ENCODE measurements around the gene CAB39.

Gene CAB39

GRCh38 chr2:230712443-230713330 lies at the start of gene CAB39:
Gene CAB39, plus strand, starts transcription at chr2:230712842. Its CDS starts 47,160 bp downstream, at chr2:230760002.
- DNase-seq = peak; percentile 95

DNA sequence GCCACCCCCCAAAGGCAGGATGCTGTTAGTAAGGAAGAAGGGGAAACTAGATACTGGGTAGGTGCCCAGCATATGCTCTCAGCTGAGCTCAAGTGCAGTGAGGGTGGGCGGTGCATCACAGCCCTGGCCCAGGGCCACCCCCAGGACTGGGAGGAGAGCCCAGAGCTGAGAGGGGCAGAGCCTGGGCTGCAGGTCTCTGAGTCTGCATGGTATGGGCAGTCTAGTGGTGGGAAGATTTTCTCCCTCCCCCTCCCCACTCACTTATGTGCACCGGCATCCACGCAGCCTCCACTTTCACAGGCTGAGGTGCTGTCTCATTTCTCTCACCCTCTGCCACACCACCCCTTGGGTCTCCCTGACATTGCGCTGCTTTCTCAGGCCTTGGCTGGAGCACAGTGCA lies 48.5 kb upstream of the CAB39 start:
- peak; percentile 73 for DNase-seq

GRCh38 chr2:230664844-230665243 lies 47.8 kb upstream of the CAB39 start:
- no peak for DNase-seq

DNA sequence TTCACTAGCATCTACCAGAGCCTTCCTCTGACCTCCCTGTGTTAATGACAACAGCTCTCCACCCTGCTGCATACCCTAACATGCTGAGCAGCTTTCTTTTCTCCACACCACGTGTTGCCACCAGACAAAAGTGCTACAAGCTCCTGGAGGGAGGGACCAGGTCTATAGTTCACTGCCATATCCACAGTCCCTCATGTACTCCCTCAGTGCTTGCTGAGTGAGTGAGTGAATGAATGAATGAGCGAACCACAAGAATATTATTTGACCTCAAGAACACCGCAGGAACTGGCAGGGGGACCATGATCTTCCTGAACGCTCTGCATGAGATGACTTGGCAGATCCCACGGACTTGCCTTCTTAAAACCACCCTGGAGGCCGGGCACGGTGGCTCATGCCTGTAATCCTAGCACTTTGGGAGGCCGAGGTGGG lies 47.4 kb upstream of the CAB39 start:
- peak; percentile 70 for DNase-seq

DNA sequence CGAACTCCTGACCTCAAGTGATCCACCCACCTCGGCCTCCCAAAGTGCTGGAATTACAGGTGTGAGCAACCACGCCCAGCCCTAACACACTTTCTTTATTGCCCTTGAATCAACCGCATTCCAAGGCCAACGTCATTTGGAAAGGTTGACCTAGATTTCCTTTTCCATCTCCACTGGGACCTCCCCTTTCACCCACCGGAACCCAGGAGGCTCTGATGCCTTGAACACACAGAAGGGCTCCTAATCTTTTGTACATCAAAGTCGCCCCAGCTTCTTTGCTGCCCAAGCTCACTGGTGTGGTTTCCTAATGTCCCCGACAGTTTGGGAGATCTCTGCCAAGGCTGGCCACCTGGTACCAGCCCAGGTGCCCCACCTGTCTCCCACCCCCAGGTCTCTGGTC lies 46.2 kb upstream of the CAB39 start:
- DNase-seq = no peak

DNA sequence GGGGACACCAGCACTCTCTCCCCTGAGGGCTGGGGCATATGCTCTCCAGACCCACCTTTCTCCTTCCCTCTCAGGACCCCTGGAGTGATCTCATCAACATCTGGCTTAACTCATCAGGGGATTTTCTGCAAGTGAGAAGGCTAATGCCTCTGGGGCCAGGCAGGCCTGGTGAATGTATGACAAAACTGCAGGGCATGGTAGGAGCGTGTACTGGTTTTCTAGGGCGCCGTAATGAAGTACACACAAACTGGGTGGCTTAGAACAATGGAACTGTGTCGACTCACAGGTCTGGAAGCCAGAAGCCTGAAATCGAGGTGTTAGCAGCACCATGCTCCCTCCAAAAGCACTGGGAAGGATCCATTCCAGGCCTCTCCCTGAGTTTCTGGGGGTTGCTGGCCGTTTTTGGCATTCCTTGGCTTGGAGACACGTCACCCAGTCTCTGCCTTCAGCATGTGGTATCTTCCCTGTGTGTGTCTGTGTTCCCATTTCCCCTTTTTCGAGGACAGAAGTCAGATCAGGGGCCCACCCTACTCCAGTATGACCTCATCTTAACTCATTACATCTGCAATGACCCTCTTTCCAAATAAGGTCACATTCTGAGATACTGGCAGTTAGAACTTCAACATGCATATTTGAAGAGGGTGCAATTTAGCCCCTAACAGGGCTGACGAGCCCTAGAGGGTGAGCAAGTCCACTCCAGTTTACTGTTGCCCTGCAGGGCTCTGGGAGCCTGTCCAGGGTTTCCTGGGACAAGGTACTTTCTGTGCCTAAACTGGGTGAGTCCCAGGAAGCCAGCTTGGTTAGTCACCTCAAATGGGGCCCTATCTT lies 45.5 kb upstream of the CAB39 start:
- peak; percentile 57 for DNase-seq

- no peak for DNase-seq
Observed at GRCh38 chr2:230668184-230668938, 44.3 kb upstream of the CAB39 start.

DNA sequence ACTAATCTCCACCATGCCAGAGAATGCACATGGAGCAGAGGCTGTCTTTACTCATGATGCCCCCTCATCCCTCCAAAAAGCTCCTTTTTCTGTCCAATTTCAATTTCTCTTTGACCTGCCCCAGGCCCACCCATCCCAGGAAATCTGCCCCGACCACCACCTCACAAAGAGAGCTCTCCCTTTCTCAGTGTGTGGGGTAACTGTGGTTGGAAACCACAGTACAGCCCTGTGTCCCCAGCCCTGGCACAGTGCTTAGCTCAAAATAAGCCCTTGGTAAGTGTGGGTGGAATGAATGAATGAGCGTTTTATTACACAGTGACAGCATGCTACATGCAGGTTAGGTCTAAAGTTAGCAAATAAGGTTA lies 43.7 kb upstream of the CAB39 start:
- no peak for DNase-seq

- no peak for DNase-seq
Observed at GRCh38 chr2:230669386-230669950, 43.2 kb upstream of the CAB39 start.

DNA sequence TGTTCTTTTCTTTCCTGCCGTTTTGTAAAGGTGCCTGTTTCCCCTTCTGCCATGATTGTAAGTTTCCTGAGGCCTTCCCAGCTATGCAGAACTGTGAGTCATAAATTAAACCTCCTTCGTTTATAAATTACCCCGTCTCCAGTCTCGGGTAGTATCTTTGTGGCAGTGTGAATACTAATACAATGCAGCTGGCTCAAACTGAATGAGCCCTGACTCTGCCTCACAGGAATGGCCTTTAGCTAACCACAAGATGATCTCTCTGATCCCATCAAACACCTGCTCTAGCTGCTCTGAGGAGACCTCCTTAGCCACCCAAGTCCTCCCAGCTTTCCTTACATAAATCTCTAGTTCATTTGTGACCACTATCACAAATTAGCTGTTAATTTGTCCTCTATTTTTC lies 41.5 kb upstream of the CAB39 start:
- DNase-seq = no peak

DNA sequence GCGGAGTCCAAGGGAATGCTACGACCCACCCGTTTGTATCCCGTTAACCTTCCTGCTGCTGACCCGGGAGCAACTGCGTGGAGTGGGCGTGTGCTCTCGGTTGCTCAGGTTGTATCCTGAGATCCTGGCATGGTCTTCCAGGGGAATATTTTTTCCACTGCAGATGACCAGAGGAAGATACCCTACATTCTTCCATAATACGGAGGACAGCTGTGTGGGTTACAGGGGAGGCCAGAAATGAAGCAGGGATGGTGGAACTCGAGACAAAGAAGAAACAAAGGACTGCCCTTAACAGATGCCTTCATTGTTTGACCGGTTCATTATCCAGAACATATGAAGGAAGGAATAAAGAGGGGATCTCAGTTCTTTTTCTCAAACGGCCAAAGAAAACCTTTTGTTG lies 39.8 kb upstream of the CAB39 start:
- DNase-seq = no peak

GRCh38 chr2:230674401-230674800 lies 38.2 kb upstream of the CAB39 start:
- DNase-seq = no peak

DNA sequence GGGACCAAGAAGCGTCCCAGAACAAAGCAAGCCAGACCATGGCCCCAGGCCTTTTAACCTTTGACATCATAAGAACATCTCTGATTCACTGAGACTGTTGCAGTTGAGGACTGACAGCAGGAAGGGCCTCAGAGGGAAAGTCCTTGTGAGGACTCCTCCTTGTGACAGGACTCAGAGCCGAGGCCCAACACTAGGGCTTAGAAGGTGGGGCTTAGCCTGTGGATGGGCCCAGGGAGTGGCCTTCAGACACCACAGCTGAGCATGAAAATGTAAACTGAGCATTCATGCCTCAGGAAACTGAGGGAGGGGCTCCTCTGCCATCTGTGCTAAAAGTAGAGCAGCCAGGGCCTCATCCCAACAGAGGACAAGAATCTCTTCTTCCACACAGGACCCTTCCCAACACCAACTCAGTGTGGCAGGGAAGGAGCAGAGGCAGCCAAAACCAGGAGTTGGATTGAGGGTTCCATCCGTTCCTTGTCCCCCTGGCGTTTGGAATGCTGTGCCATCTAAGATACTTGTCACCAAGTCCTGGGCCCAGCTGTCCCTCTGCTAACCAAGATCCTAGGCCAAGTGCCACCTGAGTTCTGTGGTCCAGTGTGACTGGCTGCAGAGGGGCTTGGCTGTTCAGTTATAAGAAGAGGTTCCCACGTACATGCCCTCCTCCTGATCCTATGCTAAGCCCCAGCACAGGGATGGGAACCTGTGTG lies 37.5 kb upstream of the CAB39 start:
- no peak for DNase-seq

DNA sequence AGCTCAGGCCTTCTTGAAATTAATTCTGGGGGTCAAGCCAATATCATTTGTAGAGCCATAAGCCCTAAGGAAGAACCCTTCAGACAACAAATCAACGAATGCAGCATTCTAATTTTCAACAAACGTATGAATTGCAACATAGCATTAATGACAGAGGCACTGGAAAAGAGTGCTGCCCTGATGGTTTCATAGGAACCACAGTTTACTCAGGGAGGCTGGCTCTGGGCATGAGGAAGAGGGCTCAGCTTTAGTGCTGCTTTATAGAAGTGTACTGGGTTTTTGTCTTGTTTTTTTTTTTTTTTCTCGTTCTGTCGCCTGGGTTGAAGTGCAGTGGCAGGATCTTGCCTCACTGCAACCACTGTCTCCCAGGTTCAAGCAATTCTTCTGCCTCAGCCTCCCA lies 36.1 kb upstream of the CAB39 start:
- DNase-seq = no peak

GRCh38 chr2:230677201-230677946 lies 35.3 kb upstream of the CAB39 start:
- no peak for DNase-seq

- no peak for DNase-seq
Observed at GRCh38 chr2:230678018-230678417, 34.6 kb upstream of the CAB39 start.

DNA sequence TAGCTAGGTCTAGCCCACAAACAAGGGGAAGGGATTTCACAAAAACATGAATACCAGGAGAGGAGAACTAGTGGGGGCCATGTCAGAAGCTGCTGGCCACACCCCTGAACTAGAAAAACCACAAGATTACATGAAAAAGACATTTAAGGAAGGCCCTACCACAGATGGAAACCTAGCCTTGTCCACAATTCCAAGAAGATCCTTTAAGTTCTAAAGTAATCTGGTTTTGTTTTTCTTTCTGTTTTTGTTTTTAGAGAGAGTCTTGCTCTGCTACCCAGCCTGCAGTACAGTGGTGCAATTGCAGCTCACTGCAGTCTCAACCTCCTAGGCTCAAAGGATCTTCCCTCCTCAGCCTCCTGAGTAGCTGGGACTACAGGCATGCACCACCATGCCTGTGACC lies 34.2 kb upstream of the CAB39 start:
- DNase-seq = peak; percentile 62

- no peak for DNase-seq
Observed at GRCh38 chr2:230680463-230681170, 32.0 kb upstream of the CAB39 start.

DNA sequence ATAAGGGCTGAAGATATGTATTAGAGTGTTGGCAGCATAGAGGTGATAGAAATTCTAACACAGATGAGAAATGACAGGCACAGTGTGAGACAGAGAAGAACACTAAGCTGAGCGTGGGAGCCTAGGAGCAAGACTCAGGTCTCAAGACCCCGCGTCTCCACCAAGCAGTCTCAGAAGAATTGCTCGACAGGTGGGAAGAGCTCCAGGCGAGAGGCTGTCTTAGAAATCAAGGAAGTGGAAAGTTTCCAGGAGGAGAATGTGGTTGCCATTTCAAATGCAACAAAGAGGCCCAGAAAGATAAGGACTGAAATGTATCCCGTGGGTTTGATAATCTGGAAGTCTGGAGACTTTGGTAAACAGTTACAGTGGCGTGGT lies 31.5 kb upstream of the CAB39 start:
- DNase-seq = no peak

- no peak for DNase-seq
Observed at GRCh38 chr2:230682546-230682945, 30.1 kb upstream of the CAB39 start.

All from hematopoietic multipotent progenitor cell treated with erythropoietin and hydrocortisone succinate and interleukin-3 and kit ligand, for 6 days (in vitro differentiated cells).